ENCODE results near the gene CCDC80.

Gene CCDC80, protein sequence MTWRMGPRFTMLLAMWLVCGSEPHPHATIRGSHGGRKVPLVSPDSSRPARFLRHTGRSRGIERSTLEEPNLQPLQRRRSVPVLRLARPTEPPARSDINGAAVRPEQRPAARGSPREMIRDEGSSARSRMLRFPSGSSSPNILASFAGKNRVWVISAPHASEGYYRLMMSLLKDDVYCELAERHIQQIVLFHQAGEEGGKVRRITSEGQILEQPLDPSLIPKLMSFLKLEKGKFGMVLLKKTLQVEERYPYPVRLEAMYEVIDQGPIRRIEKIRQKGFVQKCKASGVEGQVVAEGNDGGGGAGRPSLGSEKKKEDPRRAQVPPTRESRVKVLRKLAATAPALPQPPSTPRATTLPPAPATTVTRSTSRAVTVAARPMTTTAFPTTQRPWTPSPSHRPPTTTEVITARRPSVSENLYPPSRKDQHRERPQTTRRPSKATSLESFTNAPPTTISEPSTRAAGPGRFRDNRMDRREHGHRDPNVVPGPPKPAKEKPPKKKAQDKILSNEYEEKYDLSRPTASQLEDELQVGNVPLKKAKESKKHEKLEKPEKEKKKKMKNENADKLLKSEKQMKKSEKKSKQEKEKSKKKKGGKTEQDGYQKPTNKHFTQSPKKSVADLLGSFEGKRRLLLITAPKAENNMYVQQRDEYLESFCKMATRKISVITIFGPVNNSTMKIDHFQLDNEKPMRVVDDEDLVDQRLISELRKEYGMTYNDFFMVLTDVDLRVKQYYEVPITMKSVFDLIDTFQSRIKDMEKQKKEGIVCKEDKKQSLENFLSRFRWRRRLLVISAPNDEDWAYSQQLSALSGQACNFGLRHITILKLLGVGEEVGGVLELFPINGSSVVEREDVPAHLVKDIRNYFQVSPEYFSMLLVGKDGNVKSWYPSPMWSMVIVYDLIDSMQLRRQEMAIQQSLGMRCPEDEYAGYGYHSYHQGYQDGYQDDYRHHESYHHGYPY

DNA sequence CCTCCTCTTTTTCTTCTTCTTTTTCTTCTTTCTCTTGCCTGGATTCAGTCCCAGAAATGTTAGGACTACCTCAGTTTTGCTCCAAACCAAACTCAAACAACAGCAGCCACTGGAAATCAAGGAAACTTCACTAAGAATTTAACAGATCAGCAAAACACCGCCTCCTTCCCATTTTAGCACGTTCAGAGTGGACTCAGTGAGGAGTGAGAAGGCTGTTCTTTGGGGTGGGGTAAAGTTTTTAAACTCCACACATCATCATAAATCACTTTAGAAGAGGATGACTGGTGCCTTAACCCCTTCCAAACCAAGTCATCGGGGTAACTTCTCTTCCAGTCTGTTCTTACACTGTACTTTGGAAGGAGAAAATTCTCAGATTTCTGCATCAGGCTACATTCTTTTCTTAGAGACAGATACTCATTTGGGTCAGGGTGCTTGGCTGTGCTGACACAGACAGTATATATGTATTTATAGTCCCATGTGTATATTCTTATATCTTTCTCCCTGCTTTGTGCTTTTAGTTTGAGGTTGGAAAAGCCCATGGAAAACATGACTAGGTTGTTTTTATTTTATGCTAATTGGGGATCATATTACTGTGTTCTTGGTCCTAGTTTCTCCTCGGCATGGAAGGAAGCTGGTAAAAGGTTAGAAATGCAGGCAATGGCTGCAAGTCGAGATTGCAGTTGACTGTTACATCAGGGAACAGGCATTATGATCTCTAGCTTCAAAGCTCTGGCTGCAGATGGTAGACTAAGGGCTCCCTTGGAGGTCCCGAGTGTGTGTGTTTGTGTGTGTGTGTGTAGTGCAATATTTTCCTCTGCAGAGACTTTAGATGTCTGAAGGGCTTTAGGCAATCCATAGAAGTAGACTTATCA is at the start of gene CCDC80:
Gene CCDC80, minus strand, starts transcription at position 214 of the 872 bp plus-strand sequence. CDS start 1,238 bp downstream, outside the sequence.
- peak; percentile 83 for DNase-seq (ENCODE audit: low spot score)
- FAIRE-seq, result peak; percentile 71

DNA sequence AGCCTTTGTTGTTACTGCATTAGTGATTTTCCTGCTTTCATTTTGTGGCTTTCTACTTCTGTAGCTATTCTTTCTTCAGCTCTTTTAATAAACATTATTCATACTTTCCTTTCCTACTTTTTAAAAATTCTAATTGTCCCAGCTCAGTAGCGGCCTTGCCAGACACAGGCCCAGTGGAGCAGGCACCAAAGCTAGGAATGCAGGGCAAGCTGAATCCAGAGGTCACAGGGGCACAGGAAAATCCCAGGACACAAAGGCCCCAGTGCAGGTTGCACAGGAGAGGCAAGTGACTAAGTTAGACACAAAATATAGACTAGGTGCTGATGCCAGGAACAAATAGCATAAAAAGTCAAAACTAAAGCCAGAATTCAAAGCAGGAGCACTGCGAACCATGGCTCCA is 49.0 kb upstream of the CCDC80 start:
- DNase-seq (ENCODE audit: low spot score) (no peak), FAIRE-seq (no peak)

DNA sequence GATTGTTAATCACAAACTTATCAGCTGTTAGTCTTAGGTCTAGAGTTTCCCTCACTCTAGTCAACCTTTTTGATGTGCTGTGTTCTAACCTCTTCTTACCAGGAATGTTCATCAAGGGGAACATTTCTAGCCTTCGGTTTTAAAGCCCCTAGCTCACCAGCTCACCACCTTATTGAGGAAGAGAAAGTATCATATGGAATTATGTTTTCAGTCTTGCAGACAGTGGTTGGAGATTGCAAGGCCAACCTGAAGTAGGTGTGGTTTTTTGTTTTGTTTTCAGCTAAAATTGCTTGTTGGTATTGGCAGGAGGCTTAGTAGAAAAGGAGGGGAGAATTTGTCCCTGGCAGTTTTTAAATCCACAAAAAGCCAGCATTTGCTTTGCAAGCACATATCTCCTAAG is 48.4 kb upstream of the CCDC80 start:
- DNase-seq (ENCODE audit: low spot score) (no peak), FAIRE-seq (no peak)

DNA sequence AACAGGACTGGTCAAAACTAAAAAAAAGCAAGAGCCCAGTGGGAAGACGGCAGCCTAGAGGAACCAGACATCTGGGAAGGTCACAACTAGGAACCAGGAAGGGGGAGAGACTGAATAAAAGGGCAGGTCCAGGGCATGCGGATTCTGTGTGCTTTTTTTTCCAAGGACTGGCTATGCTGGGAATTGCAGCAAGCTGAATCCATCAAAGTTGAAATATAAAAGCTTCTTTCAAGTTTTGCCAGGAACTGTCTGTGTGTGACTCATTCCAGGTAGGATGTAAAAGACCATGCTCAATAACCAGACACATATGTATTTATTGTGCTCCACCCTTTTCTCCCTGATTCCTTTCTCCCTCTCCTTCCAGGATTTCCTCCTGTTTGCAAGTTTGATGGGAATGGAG is 47.9 kb upstream of the CCDC80 start:
- no peak for DNase-seq (ENCODE audit: low spot score)
- FAIRE-seq, result no peak

DNA sequence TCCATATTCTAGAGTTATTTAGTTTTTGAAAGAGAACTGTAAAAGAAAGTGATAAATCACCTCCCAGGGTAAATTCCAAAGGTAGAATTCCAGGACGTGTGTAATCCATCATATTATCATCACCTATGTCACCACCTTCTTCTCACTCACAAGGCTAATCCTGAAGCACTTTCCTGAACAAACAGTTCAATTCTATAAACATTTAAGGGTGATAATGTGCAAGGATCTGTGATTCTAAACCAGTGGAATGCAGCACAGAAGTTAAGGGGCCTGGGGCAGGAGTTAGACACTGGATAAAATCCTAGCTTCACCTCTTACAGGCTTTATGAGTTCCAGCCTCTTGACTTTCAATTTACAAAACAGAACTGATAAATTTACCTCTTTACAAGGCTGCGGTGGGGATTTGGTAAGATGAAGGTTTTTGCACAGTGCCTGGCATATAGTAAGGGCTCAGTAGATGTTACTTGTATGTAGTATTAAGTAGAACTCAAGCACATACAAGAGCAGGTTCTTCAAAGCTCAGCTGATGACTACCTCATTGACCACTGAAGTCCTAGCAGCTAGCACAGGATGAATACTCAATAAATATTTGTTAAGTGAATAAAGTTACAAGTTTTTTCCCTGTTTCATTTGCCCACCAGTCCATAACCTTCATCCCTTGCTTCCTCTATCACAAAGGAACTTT is 47.3 kb upstream of the CCDC80 start:
- DNase-seq (ENCODE audit: low spot score) (no peak), FAIRE-seq (no peak)

DNA sequence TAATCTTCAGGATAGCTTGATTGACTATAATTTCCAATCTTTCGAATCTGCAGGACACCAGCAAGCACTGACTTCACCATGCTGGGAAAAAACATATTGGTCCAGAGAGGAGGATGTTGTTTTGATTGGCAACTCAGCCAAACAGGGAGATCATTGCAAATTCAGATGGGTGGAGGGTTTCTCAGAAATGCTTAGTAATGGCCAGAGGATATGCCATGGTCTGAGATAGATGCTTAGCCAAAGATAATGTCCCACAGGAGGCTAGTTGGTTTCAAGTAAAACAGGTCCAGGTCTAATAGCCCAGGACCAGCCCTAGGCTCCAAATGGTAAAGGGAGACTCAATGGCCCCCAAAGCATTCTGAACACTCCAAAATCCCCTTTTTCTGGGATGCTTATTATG is 46.7 kb upstream of the CCDC80 start:
- DNase-seq (ENCODE audit: low spot score) (no peak), FAIRE-seq (no peak)

DNA sequence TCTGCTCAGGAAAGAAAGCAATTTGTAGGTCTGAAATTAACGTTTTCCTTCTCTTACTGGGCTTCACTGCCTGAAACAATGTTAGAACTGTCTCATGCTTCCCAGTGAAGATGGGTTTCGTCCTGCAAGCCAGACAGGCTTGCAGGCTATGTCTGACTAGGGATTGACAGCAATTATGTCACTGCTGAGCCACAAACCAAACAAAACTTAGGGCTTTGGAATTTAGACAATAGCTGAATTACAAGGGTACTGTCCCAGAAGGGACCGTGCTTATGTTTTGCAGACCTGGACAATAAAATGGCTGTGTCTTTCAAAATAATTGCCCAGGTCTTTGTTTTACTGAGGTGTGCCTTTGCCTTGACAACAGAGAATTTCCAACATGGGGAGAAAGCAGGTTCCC is 46.3 kb upstream of the CCDC80 start:
- FAIRE-seq (no peak), DNase-seq (ENCODE audit: low spot score) (no peak)

DNA sequence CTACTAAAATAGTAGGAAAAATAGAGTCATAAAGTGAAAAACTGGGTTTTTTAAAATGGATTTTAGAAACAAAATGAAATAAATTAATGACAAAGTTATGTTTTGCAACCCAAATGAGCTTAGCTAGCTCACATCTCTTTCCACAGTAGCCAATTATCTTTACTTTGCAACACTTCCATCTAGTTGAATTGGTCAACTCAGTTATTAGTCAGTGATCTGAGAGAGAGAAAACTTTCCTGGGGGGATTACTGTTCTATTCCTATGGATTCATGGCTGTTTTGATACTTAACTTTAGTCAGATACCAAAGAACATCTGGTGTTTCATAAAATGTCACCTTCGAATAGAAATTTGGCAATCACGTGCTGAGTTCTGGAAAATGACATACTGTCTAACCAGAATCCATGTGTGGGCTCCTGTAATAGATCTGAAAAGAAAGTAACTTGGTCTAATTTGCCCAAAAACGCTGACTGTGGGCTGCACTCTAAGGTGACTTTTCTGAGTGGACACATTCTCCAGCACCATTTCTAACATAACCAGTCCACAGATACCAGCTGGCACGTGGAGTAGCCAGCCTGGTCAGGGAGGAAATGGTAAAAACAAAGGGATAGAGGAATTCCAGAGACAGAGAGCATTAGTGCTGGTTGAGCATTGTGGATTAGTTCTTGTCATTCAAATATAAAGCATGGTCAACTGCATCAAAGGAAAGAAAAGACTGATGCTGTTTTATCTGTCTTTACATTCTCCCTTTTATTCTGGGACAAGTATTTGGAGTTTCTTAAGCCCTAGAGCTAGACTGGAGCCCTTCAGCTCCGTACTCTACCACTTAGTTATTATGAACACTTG is 45.2 kb upstream of the CCDC80 start:
- FAIRE-seq, result no peak
- DNase-seq (ENCODE audit: low spot score), result no peak

DNA sequence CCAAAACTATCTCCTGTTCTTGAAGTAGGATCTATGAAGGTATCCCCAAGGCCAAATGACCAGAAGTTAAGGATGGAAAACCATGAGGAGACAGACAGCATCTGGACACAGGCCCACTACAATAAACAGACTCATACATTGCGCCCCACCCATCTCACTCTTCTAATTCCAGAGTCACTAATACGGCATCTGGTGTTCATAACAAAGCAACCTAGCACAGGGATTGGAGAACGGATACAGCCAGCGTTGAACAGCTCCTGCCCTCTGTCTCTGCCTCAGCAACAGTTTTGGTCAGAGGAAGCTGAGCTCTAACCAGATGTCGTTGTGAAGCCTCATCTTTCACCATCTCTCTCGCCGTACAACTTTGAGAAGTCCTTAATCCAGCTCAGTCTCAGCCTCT is 44.5 kb upstream of the CCDC80 start:
- FAIRE-seq (no peak), DNase-seq (ENCODE audit: low spot score) (no peak)

DNA sequence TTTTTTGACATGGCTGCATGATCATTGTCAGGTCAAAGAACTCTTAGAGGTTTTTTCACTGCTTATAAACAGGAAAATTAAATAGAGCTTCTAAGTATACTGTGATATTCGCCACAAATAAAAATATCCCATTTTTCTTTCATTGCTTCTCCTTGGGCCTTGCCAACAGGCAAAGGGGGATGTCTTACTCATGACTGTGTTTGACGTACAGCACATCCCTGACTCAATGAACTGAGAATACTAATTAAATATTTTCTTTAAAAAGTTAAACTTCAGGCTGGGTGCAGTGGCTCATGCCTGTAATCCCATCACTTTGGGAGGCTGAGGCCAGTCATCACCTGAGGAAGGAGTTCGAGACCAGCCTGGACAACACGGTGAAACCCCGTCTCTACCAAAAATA is 41.4 kb upstream of the CCDC80 start:
- FAIRE-seq (no peak), DNase-seq (ENCODE audit: low spot score) (peak; percentile 69)

DNA sequence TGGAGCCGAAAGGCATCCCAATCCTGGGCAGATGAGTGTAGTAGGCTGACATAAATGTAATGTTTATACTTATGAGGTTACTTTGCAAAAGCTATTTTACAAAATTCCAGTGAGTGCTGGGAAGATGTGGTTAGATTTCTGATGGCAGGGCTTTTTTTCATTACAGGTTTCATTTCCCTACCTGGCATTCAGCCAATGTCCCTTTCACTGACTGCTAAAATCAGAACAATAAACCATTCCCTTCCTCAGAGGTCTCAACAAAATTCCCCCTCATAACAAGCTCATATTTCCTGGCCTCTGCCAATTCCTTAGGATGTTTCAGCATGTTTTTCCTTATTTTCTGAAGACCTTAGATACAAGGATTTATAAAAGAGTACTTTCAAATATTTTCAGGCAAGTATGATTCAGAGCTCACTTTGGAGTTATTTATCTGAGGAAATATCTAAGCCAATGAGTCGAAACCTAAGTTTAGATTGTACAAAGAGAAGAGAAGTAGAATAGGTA is 40.9 kb upstream of the CCDC80 start:
- peak; percentile 85 for FAIRE-seq
- peak; percentile 76 for DNase-seq (ENCODE audit: low spot score)

DNA sequence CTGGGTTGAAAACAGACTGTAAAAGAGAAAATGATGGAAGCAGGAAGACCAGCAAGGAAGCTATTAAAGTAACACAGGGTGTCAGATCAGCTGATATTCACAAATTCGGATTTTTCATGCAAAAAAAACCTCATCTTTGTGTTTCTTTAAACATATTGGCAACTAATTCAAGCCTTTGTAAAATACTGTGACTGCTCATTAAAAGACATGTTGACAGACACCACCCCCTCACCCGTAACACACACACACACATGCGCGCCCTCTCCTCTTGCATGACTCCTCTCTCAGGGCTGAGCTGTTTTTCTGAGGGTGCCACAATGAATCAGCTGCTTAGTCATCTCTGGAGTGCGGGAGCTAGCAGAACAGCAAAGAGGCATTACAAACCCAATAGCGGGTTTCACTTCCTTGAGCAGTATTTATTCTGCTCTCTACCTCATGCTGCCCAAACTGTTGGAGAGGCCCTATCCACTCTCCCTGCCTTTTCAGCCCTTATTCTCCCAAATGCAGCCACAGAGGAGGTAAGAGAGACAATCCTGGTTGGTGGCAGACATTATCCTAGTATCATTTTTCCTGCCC is 35.8 kb upstream of the CCDC80 start:
- FAIRE-seq, result peak; percentile 98
- peak; percentile 96 for DNase-seq (ENCODE audit: low spot score)

DNA sequence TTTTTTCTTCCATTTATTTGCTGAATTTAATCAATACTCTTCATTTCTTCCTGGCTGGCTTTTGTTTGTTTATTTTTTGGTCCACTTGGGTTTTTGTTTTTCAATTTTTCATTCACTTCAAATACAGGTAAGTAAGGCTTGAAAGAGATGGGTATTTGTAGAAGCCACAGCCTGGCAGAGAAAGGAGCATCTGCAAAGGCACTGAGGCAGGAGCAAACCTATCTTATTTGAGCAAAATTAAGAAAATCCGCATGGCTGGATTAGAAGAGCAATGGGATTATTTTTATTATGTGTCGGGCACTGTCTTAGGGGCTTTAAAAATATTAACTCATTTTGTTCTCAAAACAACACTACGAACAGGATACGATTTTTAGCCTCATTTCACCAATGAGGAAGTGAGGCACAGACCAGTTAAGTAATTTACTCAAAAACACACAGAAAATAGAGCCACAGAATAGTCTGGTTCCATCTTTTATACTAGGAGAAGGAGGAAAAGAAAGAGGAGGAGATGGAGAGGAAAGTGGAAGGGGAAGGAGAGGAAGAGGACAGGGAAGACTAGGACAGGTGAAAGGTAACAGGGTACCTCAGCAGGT is 35.1 kb upstream of the CCDC80 start:
- DNase-seq (ENCODE audit: low spot score) (no peak), FAIRE-seq (no peak)

DNA sequence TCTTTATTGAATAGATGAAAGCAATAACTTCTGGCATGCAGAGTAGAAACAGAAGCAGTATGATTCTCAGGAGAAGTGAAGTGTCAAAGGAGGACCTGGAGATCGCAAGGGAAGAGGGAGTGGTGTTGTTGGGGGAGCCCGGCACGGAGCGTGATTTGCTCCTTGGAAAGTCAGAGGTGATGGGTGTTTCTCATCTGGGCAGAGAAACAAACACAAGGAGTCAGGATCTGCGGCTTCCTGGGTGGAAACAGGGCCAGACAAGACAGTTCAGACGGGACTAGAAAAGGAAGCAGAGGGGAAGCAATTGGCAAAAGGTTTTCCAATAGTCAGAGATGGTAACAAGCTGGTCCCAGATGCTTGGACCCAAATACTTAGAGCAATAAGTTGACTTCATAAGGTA is 34.4 kb upstream of the CCDC80 start:
- DNase-seq (ENCODE audit: low spot score) (no peak), FAIRE-seq (no peak)

DNA sequence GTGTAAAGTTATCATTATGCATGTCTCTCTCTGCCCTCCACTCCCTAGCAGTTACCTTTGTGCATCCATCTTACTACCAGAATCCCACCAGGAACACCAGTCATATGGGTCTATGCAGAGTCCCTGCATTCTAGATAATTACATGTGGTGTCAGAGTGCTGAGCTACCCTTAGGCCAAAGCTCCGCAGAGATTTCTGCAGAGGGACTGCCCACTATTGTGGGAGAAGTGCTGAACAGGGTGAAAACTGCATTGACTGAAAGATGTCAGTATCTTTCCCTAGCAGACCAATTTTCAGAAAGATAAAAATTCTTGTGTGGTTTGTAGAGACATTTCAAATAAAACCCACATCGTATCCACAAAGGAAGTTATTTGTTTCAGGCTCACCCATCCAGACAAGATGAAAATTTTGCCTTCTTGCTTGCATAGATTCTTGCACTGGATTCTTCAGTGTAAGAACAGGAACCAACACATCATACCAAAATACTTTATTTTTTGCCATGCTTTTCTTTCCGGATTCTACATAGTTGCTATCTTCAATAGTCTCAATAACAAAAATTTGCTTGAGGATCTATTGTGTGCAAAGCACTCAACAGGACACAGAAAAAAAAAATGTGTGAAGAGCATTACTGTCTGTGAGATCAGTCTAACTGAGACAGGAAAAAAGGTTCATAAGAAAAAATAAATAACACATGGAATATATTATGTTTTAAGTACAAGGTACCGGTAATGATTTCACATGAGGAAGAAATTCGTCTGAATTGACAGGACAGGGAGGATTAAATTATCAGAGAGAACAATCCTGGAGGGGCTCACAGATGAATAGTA is 32.0 kb upstream of the CCDC80 start:
- DNase-seq (ENCODE audit: low spot score) (no peak), FAIRE-seq (peak; percentile 46)

DNA sequence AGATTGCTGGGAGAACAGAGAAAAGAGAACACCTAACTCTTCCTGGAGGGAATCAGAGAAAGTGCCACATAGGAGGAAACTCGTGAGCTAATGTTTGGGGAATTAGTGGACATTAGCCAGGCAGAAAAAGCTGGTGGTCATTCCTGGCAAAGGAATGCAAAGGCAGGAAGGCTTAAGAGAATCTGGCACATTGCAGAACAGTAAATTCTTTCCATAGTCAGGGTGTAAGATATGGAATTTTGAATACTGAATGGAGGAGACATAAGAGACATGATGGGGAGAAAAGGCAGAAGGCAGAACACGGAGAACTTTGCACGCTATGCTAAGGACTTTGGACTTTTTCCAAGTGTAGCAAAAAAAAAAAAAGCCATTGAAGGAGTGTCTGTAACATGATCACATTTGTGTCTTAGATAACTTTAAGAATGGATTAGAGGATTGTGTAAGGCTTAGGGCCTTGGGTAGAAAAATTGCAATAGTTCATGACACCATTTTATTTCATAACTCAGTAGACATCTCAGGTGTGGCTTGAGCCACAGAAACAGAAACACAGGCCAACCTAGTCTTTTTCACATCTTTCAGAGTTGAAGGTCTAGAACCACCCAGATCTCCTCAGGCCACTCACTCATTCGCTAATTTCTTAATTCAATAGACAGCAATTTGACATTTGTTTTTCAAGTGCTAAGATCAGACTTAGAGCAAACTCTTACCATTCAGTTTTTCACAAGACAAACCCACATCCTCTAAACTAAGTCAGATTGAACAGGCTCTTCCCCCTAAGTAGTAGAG is 31.2 kb upstream of the CCDC80 start:
- DNase-seq (ENCODE audit: low spot score) (peak; percentile 93), FAIRE-seq (peak; percentile 96)

DNA sequence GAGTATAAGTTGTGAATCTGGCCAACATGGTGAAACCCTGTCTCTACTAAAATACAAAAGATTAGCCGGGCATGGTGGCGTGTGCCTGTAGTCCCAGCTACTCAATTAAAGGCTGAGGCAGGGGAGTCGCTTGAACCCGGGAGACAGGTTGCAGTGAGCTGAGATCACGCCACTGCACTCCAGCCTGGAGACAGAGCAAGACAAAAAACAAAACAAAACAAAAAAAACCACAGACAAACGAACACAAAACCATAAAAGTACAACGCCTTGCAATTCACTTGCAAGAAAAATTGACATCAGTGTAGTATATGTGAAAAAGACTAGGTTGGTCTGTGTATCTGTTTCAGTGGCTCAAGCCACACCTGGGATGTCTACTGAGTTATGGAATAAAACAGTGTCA is 29.9 kb upstream of the CCDC80 start:
- FAIRE-seq (no peak), DNase-seq (ENCODE audit: low spot score) (no peak)
